ENCODE results near the gene ZNF615.
"Not testable (repeated sequence)": the region's sequence is repeated elsewhere in the genome, so short reads cannot be mapped to it uniquely, and the experiment has no call there.

The ZNF615 gene

DNA sequence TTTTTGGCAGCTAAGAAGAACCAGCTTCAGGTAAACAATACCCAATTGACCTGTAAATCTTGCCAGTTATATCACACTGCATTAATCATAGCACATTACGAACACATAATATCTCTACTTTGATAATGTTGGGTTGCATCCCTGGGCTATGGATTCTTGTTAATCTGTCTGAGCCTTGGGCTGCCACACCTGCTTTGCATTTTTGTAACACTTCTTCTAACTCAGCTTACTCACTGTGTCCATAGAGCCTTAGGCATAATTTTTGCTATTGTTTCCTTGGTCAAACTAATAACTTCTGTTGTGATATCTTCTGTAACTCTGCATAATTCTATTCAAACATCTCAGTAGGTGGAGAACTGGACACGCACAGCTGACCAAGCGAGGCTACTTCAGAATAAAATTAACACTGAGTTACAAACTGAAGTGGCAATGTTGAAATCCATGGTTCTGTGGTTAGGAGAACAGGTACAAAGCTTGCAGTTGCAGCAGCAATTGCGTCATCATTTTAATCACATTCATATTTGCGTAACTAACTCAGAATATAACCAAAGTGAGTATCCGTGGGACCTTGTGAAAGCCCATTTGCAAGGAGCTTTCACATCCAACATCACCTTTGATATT lies 27.8 kb downstream of the ZNF615 start:
- no peak for DNase-seq

DNA sequence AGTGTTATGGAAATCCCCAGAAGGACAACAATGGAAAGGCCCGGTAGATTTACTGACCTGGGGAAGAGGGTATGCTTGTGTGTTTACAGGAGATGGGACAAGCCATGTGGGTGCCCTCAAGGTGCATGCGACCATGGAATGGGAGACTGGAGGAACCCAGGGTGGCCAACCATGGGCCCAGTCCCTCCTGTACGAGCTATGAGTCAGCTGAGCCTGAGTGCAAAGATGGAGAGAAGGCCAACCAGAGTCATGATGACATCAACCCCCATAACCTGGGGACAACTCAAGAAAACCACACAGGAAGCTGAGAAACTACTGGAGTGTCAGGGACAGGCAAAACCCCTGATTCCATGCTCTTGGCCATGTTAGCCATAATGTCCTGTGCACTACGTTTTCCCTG lies 29.1 kb downstream of the ZNF615 start:
- DNase-seq, result peak; percentile 0

DNA sequence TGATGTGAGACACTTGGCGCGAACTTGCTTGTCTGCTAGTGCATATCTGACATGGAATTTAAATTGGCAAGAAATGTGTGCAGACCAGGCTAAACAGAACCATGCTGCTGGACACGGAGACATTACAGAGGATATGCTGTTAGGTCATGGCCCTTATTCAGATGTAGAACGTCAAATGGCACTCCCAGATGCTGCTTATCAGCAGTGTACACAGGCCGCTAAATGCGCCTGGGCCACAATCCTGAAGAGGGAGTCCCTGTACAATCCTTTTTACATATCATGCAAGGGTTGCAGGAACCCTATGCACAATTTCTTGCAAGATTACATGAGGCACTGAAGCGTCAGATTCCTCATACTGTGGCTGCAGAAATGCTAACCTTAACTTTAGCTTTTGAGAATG lies 30.7 kb downstream of the ZNF615 start:
- no peak for DNase-seq

DNA sequence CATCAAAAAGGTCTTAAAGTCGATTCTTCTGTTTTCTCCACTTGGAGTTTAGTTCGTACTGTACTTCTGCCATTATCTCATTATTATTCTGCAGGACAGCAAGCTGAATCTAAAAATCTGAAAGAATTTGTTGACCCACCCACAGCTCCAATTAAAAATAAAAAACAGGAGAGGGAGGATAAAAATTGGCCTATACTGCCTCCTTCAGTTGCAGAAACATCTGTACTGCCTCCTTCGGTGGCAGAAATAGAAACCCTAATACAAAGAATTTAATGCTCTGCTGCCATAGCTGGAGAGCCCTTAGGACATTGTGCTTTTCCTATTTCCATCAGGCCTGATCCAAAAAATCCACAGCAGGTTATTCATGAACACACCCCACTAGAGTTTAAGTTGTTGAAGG lies 31.2 kb downstream of the ZNF615 start:
- no peak for DNase-seq

DNA sequence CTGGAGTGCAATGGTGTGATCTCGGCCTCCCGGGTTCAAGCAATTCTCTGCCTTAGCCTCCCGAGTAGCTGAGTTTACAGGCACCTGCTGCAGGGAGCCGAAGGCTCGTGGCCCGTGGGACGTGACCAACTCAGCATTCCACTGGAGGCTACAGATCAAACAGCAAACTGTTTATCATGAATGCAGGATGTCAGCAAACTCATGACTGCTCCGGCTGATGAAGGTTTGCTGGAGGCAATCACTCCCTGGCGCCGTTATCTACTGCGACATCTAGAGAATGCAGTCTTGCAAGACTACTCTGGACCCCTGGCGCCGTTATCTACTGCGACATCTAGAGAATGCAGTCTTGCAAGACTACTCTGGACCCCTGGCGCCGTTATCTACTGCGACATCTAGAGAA lies 32.2 kb downstream of the ZNF615 start:
- DNase-seq, result not testable (repeated sequence)

DNA sequence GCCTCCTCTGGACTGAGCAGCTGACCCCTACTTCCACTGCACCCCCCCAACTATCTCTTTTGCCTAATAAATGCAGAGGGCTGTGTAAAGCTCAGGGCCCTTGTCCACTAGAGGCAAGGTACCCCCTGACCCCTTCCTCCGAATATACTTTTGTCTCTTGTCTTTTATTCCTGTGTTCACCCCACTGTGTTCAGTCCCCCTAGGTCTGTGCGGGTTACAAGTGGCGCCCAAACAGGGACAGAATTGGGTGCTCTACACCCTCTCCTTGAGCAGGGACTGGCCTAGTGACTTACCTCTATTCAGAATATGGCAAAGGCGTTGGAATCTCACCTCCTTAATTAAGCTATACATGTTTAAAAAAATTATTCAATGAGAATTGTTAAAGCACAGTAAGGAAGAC lies 36.4 kb downstream of the ZNF615 start:
- no peak for DNase-seq

DNA sequence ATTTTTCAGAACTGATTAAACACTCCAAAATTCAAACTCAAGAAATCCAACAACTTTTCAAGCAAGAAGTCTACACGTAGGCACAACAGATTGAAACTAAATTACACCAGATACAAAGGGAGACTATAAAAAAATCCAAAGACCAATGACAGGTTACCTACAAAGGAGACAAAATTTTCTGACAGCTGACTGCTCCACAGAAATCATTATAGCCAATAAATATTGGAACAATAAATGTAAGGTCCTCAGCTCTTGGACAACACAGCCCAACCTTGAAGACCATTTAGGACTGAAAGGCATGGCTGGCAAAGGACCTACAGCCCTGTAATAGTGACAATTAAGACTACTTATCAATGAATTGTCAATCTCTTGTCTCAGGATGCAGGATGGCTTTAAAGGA lies 37.3 kb downstream of the ZNF615 start:
- no peak for DNase-seq

DNA sequence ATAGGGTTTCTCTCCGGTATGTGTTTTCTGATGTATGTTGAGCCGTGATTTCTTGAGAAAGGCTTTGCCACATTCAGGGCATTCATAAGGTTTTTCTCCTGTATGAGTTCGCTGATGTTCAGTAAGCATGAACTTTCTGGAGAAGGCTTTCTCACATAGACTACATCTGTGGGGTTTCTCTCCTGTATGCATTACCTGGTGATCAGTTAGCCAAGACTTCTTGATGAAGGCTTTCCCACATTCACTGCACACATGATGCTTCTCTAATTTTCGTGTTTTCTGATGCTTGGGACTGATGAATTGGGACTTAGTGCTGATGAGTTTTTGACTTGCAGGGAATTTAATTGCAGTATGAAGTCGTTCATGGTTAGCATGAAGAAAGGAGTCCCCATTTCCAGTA lies 42.4 kb downstream of the ZNF615 start:
- DNase-seq, result no peak

DNA sequence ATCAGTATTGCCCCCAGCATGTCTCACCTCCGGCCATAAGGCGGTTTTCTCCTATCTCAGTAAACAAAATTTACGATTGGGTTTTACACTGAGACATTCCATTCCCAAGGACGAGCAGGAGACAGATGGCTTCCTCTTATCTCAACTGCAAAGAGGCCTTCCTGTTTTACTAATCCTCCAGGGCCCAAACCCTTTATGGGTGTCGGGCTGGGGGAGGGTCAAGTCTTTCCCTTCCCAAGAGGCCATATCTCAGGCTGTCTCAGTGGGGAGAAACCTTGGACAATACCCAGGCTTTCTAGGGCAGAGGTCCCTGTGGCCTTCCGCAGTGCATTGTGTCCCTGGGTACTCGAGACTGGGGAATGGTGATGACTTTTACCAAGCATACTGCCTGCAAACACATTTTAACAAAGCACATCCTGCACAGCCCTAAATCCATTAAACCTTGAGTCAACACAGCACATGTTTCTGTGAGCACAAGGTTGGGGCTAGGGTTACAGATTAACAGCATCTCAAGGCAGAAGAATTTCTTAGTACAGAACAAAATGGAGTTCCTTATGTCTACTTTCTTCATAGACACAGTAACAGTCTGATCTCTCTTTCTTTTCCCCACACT lies 47.3 kb downstream of the ZNF615 start:
- DNase-seq, result not testable (repeated sequence)

DNA sequence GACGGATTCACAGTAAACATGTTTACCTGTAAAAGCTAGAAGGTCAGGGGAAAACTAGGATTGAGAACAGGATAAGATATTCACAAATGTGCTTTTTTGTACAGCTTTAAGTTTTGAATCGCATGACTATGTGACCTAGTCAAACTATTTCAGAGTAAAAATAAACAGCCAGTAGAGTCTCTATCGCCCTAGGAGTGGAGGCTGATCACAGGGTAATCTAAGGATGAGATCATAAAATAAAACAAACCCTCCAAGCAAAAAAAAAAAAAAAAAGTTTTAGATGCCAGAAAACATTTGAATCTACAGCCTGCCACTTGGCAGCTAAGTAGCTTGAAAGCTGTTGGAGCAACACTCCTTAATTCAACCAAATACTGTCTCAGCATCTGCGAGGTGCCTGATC lies 48.2 kb downstream of the ZNF615 start:
- no peak for DNase-seq

DNA sequence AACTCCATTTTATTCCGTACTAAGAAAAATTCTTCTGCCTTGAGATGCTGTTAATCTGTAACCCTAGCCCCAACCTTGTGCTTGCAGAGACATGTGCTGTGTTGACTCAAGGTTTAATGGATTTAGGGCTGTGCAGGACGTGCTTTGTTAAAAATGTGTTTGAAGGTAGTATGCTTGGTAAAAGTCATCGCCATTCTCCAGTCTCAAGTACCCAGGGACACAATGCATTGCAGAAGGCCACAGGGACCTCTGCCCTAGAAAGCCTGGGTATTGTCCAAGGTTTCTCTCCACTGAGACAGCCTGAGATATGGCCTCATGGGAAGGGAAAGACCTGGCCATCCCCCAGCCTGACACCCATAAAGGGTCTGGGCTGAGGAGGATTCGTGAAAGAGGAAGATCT lies 50.2 kb downstream of the ZNF615 start:
- not testable (repeated sequence) for DNase-seq

DNA sequence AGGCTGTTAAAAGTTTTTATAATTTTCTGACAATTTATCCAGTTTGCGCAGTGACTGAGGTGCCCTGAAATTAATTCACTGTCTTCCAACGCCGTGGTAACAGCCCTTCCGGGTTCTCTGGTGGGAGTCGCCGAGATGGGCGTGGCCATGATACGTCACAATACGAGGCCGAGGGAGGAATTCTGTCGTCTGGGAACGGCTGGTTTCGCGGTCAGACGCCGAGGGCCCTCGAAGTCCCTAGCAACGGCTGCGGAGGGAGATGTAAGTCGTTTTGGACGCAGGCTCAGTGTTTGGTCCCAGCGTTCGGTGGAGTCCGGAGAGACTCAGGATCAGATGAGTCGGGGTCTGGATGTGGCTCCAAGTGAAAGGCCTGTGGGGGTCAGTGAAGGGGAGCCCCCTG lies 59.0 kb downstream of the ZNF615 start:
- no peak for DNase-seq

DNA sequence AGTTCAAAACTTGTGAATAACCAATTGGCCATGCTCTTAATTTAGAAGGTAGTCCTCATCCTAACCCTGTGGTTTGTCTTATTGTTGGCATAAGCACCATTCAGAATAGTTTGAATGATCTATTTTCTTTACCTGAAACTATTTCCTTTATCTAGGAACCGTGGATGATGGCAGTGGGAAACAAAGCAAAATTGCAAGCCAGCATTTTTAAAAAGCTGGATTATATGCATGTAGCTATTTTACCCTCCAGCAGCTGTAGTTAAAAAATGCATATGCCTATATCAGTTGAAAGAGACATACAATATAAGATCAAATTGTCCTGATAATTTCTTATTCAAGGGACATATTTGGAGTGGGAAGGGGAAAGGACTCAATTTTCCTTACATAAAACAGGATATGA lies 61.4 kb downstream of the ZNF615 start:
- no peak for DNase-seq

DNA sequence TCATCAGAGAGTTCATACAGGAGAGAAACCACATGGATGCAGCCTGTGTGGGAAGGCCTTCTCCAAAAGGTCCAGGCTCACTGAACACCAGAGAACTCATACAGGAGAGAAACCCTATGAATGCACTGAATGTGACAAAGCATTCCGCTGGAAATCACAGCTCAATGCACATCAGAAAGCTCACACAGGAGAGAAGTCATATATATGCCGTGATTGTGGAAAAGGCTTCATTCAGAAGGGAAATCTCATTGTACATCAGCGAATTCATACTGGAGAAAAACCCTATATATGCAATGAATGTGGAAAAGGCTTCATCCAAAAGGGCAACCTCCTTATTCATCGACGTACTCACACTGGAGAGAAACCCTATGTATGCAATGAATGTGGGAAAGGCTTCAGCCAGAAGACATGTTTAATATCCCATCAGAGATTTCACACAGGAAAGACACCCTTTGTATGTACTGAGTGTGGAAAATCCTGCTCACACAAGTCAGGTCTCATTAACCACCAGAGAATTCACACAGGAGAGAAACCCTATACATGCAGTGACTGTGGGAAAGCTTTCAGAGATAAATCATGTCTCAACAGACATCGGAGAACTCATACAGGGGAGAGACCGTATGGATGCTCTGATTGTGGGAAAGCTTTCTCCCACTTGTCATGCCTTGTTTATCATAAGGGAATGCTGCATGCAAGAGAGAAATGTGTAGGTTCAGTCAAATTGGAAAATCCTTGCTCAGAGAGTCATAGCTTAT lies 63.0 kb downstream of the ZNF615 start:
- DNase-seq, result no peak
